IPS-11a (cell line): ENCODE data around the gene PCBP3.

Experiments
- H3K4me3 ChIP-seq: one replicate; pipeline ENCODE4 v1.5.1; 2013; ENCODE audit warnings: low read depth, low read length, control low read depth

The PCBP3 gene

GRCh38 chr21:45778686-45779085 is 135.2 kb downstream of the PCBP3 start:
- H3K4me3 ChIP-seq: no peak overlapping the region

- H3K4me3 ChIP-seq: no peak overlapping the region
Observed at GRCh38 chr21:45779226-45779625, 135.7 kb downstream of the PCBP3 start.

GRCh38 chr21:45780647-45781046 is 137.1 kb downstream of the PCBP3 start:
- H3K4me3 ChIP-seq: no peak overlapping the region

- no peak overlapping the region for H3K4me3 ChIP-seq
Observed at GRCh38 chr21:45781741-45782140, 138.2 kb downstream of the PCBP3 start.

- no peak overlapping the region for H3K4me3 ChIP-seq
Observed at GRCh38 chr21:45786660-45787059, 143.1 kb downstream of the PCBP3 start.

GRCh38 chr21:45787371-45787770 is 143.8 kb downstream of the PCBP3 start:
- H3K4me3 ChIP-seq: no peak overlapping the region

GRCh38 chr21:45788198-45788597 is 144.7 kb downstream of the PCBP3 start:
- no peak overlapping the region for H3K4me3 ChIP-seq

GRCh38 chr21:45788637-45789506 is 145.3 kb downstream of the PCBP3 start:
- no peak overlapping the region for H3K4me3 ChIP-seq

GRCh38 chr21:45790427-45790826 is 146.9 kb downstream of the PCBP3 start:
- H3K4me3 ChIP-seq: no peak overlapping the region

- no peak overlapping the region for H3K4me3 ChIP-seq
Observed at GRCh38 chr21:45791562-45792418, 148.3 kb downstream of the PCBP3 start.

- H3K4me3 ChIP-seq: no peak overlapping the region
Observed at GRCh38 chr21:45792682-45793383, 149.3 kb downstream of the PCBP3 start.

- no peak overlapping the region for H3K4me3 ChIP-seq
Observed at GRCh38 chr21:45794027-45794426, 150.5 kb downstream of the PCBP3 start.

GRCh38 chr21:45796003-45796402 is 152.5 kb downstream of the PCBP3 start:
- H3K4me3 ChIP-seq: no peak overlapping the region

GRCh38 chr21:45797338-45797737 is 153.8 kb downstream of the PCBP3 start:
- H3K4me3 ChIP-seq: no peak overlapping the region

- no peak overlapping the region for H3K4me3 ChIP-seq
Observed at GRCh38 chr21:45799765-45800338, 156.3 kb downstream of the PCBP3 start.

GRCh38 chr21:45800339-45801080 is 157.0 kb downstream of the PCBP3 start:
- H3K4me3 ChIP-seq: no peak overlapping the region

GRCh38 chr21:45801129-45801964 is 157.8 kb downstream of the PCBP3 start:
- H3K4me3 ChIP-seq: no peak overlapping the region

- no peak overlapping the region for H3K4me3 ChIP-seq
Observed at GRCh38 chr21:45801989-45802388, 158.5 kb downstream of the PCBP3 start.

GRCh38 chr21:45802425-45802824 is 158.9 kb downstream of the PCBP3 start:
- no peak overlapping the region for H3K4me3 ChIP-seq
